Choroid plexus epithelial cell (primary cell): Measurements from ENCODE around the gene TOP2B.
A peak's percentile ranks its signal among the peaks of the same experiment; 100 is the strongest.

Experiments
- DNase-seq: peaks from one replicate; pipeline ENCODE4 v3.0.0-alpha.2; 2010; ENCODE audit warnings: low read depth
- H3K4me3 ChIP-seq: 2 replicates; pipeline ENCODE4 v1.5.1; 2011; ENCODE audit warnings: low read depth, mild to moderate bottlenecking, control low read depth, low read length, moderate library complexity
- CTCF ChIP-seq: conservative IDR thresholded peaks from 2 replicates; pipeline ENCODE4 v1.5.1; 2011; ENCODE audit warnings: low read depth, mild to moderate bottlenecking, control low read depth, inconsistent platforms, low read length, moderate library complexity

The TOP2B gene

GRCh38 chr3:25697553-25697952, 32.8 kb upstream of the TOP2B start:
- TF ChIP-seq CTCF, result no peak

GRCh38 chr3:25695731-25696420, 31.2 kb upstream of the TOP2B start:
- H3K4me3 ChIP-seq, result no peak overlapping the region
- TF ChIP-seq CTCF, result no peak
- DNase-seq, result no peak

More at GRCh38 chr3:25697553-25697952, 32.8 kb upstream of the TOP2B start:
- no peak overlapping the region for H3K4me3 ChIP-seq
- peak; percentile 3 for DNase-seq

GRCh38 chr3:25693238-25693637, 28.5 kb upstream of the TOP2B start:
- no peak overlapping the region for H3K4me3 ChIP-seq
- no peak for DNase-seq
- no peak for TF ChIP-seq CTCF

GRCh38 chr3:25692341-25692740, 27.6 kb upstream of the TOP2B start:
- DNase-seq, result no peak
- H3K4me3 ChIP-seq, result no peak overlapping the region
- TF ChIP-seq CTCF, result no peak

- no peak for TF ChIP-seq CTCF
- no peak overlapping the region for H3K4me3 ChIP-seq
- DNase-seq, result no peak
Measured at GRCh38 chr3:25690768-25691533, 26.2 kb upstream of the TOP2B start.

- no peak for TF ChIP-seq CTCF
- DNase-seq, result no peak
- H3K4me3 ChIP-seq, result no peak overlapping the region
Measured at GRCh38 chr3:25689226-25689625, 24.5 kb upstream of the TOP2B start.
